Measurements from ENCODE around the gene AOX1.
"Not testable (repeated sequence)": the region's sequence is repeated elsewhere in the genome, so short reads cannot be mapped to it uniquely, and the experiment has no call there.

The AOX1 gene

GRCh38 chr2:200604571-200605255 is 18.9 kb downstream of the AOX1 start:
- Histone ChIP-seq H3K9me3 (replicated peaks; ENCODE audit: insufficient read depth, low read length) (no peaks in the 10 kb centered on the region), H2AFZ (ENCODE audit: low read length) (no peak overlapping the region), H3K4me2 (ENCODE audit: low read depth, low read length) (no peak overlapping the region), H3K36me3 (replicated peaks; ENCODE audit: insufficient read depth, low read length) (no peaks in the 10 kb centered on the region), H3F3A (ENCODE audit: insufficient read depth, low read length) (no peaks in the 10 kb centered on the region), H3K9ac (ENCODE audit: low read length) (no peak overlapping the region), H3K4me1 (ENCODE audit: low read length) (no peaks in the 10 kb centered on the region), H3K27me3 (replicated peaks; ENCODE audit: insufficient read depth, low read length) (no peaks in the 10 kb centered on the region), H3K79me2 (ENCODE audit: low read length) (no peaks in the 10 kb centered on the region), H3K9me2 (replicated peaks; ENCODE audit: insufficient read depth, low read length) (no peaks in the 10 kb centered on the region), H4K20me1 (ENCODE audit: insufficient read depth, low read length) (no peaks in the 10 kb centered on the region), H3K27ac (ENCODE audit: low read length) (no peak overlapping the region), H3K4me3 (ENCODE audit: low read length) (no peak overlapping the region)
- TF ChIP-seq CTCF (IDR thresholded peaks at IDR 0.05; ENCODE audit: low read length) = no peak
- TF ChIP-seq EZH2 (optimal IDR thresholded peaks at IDR 0.05; ENCODE audit: low read depth, low read length) = no peak
- no peak for TF ChIP-seq EZH2phosphoT487 (IDR thresholded peaks at IDR 0.05; ENCODE audit: low read length)
- no peak for DNase-seq

GRCh38 chr2:200608341-200609027 is 22.7 kb downstream of the AOX1 start:
- Histone ChIP-seq H3K4me2 (ENCODE audit: low read depth, low read length) (no peak overlapping the region), H3K36me3 (replicated peaks; ENCODE audit: insufficient read depth, low read length) (no peaks in the 10 kb centered on the region), H4K20me1 (ENCODE audit: insufficient read depth, low read length) (no peaks in the 10 kb centered on the region), H3K4me3 (ENCODE audit: low read length) (no peak overlapping the region), H3F3A (ENCODE audit: insufficient read depth, low read length) (no peaks in the 10 kb centered on the region), H3K9me2 (replicated peaks; ENCODE audit: insufficient read depth, low read length) (no peaks in the 10 kb centered on the region), H3K4me1 (ENCODE audit: low read length) (no peaks in the 10 kb centered on the region), H3K79me2 (ENCODE audit: low read length) (no peaks in the 10 kb centered on the region), H3K27me3 (replicated peaks; ENCODE audit: insufficient read depth, low read length) (no peaks in the 10 kb centered on the region), H3K9me3 (replicated peaks; ENCODE audit: insufficient read depth, low read length) (no peaks in the 10 kb centered on the region), H3K9ac (ENCODE audit: low read length) (no peak overlapping the region), H2AFZ (ENCODE audit: low read length) (no peak overlapping the region), H3K27ac (ENCODE audit: low read length) (no peak overlapping the region)
- no peak for TF ChIP-seq EZH2 (optimal IDR thresholded peaks at IDR 0.05; ENCODE audit: low read depth, low read length)
- no peak for TF ChIP-seq EZH2phosphoT487 (IDR thresholded peaks at IDR 0.05; ENCODE audit: low read length)
- no peak for TF ChIP-seq CTCF (IDR thresholded peaks at IDR 0.05; ENCODE audit: low read length)
- DNase-seq = no peak

GRCh38 chr2:200609028-200609614 is 23.3 kb downstream of the AOX1 start:
- no peaks in the 10 kb centered on the region for H4K20me1 ChIP-seq (ENCODE audit: insufficient read depth, low read length)
- no peak overlapping the region for H3K27ac ChIP-seq (ENCODE audit: low read length)
- no peaks in the 10 kb centered on the region for H3K27me3 ChIP-seq (replicated peaks; ENCODE audit: insufficient read depth, low read length)
- no peak overlapping the region for H3K9ac ChIP-seq (ENCODE audit: low read length)
- no peaks in the 10 kb centered on the region for H3K9me3 ChIP-seq (replicated peaks; ENCODE audit: insufficient read depth, low read length)
- no peak overlapping the region for H3K4me3 ChIP-seq (ENCODE audit: low read length)
- H3K4me2 ChIP-seq (ENCODE audit: low read depth, low read length) = no peak overlapping the region
- H3K36me3 ChIP-seq (replicated peaks; ENCODE audit: insufficient read depth, low read length) = no peaks in the 10 kb centered on the region
- no peaks in the 10 kb centered on the region for H3K9me2 ChIP-seq (replicated peaks; ENCODE audit: insufficient read depth, low read length)
- no peak for TF ChIP-seq EZH2 (optimal IDR thresholded peaks at IDR 0.05; ENCODE audit: low read depth, low read length)
- TF ChIP-seq EZH2phosphoT487 (IDR thresholded peaks at IDR 0.05; ENCODE audit: low read length) = no peak
- no peak for TF ChIP-seq CTCF (IDR thresholded peaks at IDR 0.05; ENCODE audit: low read length)
- no peaks in the 10 kb centered on the region for H3F3A ChIP-seq (ENCODE audit: insufficient read depth, low read length)
- H2AFZ ChIP-seq (ENCODE audit: low read length) = no peak overlapping the region
- no peaks in the 10 kb centered on the region for H3K4me1 ChIP-seq (ENCODE audit: low read length)
- DNase-seq = no peak
- no peaks in the 10 kb centered on the region for H3K79me2 ChIP-seq (ENCODE audit: low read length)

GRCh38 chr2:200610217-200610616 is 24.4 kb downstream of the AOX1 start:
- H2AFZ ChIP-seq (ENCODE audit: low read length); H3K4me3 ChIP-seq (ENCODE audit: low read length); H3F3A ChIP-seq (ENCODE audit: insufficient read depth, low read length); H3K4me1 ChIP-seq (ENCODE audit: low read length); H3K4me2 ChIP-seq (ENCODE audit: low read depth, low read length); H4K20me1 ChIP-seq (ENCODE audit: insufficient read depth, low read length); H3K9me3 ChIP-seq (replicated peaks; ENCODE audit: insufficient read depth, low read length); H3K9ac ChIP-seq (ENCODE audit: low read length); H3K79me2 ChIP-seq (ENCODE audit: low read length); H3K27ac ChIP-seq (ENCODE audit: low read length); H3K9me2 ChIP-seq (replicated peaks; ENCODE audit: insufficient read depth, low read length); H3K36me3 ChIP-seq (replicated peaks; ENCODE audit: insufficient read depth, low read length); H3K27me3 ChIP-seq (replicated peaks; ENCODE audit: insufficient read depth, low read length); DNase-seq: not testable (repeated sequence)

All from MM.1S (cell line).